GM21360 (cell line): ENCODE results near the gene KRT5.
"Not testable (repeated sequence)": the region's sequence is repeated elsewhere in the genome, so short reads cannot be mapped to it uniquely, and the experiment has no call there.

Experiments used
- ATAC-seq: cut with Tn5 transposase; IDR thresholded peaks from one replicate; pipeline ENCODE4 v1.9.1; 2021; ENCODE audit warnings: mild to moderate bottlenecking, moderate library complexity; ENCODE audit not compliant: unreplicated experiment

Gene KRT5

DNA sequence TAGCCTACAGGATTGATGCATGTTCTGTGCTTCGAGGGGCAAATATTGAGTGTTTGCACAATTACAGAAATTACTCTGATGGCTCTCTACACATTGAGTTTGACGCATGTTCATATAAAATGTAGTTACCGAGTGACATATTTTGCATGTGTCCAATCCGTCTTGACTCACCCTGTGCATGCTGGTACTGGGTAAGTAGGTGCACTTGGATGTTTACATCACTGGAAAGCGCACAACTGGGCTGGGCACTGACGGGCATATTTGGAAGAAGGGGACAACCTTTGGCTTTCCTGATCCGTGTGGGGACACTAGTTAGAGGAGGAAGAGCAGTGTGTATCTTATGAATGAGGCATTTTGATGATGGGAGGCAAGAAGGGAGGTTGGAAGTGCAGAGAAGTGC is 22.2 kb downstream of the KRT5 start:
- no peak for ATAC-seq

GRCh38 chr12:52496590-52497071 is 23.6 kb downstream of the KRT5 start:
- ATAC-seq: no peak

GRCh38 chr12:52496054-52496453 is 24.1 kb downstream of the KRT5 start:
- no peak for ATAC-seq

GRCh38 chr12:52495389-52495788 is 24.8 kb downstream of the KRT5 start:
- ATAC-seq: no peak

- no peak for ATAC-seq
Measured at GRCh38 chr12:52494518-52494917, 25.7 kb downstream of the KRT5 start.

GRCh38 chr12:52494100-52494499 is 26.1 kb downstream of the KRT5 start:
- no peak for ATAC-seq

DNA sequence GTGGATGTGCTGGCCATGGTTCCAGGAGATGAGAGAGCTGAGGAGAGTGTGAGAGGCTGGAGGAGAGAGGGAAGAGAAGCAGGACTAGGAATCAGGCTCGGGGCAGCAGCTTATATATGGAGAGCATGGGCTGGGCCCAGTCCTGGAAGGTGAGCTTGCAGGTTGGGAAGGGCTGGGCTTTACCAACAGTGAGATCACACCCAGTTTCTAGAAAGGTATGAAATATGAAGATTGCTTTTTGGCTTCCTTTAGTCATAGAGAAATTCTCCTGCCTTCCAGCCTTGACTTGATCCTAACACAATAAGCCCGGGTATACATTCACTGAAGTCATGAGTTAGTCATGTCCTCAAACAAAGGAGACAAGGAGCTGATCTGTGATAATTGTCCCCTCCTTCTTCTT is 27.0 kb downstream of the KRT5 start, which contains the start of gene KRT6A:
Gene KRT6A (minus strand): TSS at position 86 of the 400 bp plus-strand sequence. CDS start 69 bp downstream, at position 17.
- no peak for ATAC-seq

DNA sequence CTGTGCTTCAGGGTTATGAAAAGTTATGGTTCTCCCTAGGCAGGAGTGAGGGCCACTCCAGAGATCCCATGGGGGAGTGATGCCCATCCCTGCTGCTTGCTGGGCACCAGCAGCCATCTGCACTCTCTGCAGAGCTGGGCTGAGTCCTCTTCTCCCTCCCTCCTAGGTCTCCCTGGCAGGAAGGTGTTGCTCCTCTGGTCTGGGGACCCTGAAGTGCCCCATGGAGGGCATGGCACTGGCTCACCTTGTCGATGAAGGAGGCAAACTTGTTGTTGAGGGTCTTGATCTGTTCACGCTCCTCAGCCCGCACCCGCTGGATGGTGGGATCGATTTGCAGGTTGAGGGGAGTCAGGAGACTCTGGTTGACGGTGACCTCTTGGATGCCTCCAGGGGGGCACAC is 27.8 kb downstream of the KRT5 start:
- not testable (repeated sequence) for ATAC-seq

- not testable (repeated sequence) for ATAC-seq
Measured at GRCh38 chr12:52491495-52491894, 28.7 kb downstream of the KRT5 start.

DNA sequence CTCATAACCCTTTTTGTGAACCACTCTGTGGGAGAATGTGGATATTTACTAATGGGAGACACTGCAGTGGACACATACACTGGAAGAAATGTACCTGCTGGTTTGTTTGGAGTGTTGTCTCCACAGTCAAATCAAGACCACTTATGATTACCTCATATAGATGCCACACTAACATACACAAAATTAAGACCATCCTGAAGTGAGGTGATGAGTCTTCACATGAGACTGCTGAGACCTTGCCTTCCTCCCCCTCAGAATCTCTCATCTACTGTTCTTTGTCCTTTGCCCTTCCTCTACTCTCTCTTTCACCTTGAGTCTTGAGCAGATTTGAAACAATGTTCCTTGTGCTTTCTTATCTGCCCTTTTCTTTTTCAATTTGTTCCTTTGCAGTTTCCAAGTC is 31.5 kb downstream of the KRT5 start:
- no peak for ATAC-seq

DNA sequence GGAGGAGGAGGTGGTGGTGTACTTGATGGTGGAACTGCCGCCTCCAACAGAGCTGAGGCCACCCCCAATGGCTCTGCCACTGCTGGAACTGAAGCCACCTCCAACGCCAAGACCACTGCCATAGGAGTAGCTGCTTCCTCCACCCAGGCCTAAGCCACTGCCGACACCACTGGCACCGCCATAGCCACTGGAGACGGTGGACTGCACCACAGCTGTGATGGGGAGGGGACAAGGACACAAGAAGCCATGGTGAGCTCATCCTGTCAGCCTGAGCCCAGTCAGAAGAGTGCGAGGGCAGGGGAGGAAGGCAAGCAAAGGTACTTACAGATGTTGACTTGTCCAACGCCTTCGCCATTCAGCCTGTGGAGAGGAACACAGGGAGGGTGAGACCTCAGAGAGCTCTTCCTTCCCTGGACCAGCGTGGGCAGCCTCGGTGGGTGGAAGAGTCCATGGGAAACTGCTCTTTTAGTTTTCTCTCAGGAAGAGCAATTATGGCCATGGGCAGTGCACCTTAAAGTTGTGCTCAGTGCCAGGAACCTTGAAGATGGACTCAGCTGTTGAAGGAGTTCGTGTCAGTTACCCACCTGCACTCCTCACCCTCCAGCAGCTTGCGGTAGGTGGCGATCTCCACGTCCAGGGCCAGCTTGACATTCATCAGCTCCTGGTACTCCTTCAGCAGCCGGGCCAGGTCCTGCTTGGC is 32.3 kb downstream of the KRT5 start:
- not testable (repeated sequence) for ATAC-seq

DNA sequence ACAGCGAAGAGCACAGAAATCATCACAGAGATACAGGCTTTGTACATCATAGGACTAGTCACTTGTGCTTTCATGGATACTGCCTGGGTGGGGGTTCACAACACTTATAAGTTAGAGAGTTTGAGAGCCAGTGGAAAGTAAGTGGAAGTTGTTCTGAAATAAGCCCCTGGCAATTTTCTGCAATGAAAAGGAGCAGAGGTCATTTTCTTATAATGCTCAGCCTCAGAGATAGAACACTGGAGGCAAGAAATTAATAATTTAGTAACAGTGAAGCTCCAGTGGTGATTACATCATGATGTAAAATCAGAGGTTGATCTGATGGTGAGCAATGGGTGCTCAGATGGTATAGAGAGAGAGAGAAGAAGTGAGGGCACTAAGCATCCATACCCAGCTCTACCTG is 33.0 kb downstream of the KRT5 start:
- ATAC-seq: no peak

- no peak for ATAC-seq
Measured at GRCh38 chr12:52486166-52487105, 33.8 kb downstream of the KRT5 start.

DNA sequence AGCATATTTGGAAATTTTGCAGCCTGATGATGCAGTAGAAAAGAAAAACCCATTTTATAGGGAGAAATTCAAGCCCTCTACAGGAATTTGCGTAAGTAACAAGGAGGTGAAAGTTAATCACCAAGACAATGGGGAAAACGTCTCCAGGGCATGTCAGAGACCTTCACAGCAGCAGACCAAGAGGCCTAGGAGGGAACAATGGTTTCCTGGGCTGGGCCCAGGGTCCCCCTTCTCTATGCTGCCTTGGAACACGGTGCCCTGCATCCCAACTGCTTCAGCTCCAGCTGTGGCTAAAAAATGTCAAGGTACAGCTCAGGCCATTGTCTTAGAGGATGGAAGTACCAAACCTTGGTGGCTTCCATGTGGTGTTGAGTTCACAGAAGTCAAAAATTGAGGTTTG is 40.1 kb downstream of the KRT5 start:
- ATAC-seq: no peak

DNA sequence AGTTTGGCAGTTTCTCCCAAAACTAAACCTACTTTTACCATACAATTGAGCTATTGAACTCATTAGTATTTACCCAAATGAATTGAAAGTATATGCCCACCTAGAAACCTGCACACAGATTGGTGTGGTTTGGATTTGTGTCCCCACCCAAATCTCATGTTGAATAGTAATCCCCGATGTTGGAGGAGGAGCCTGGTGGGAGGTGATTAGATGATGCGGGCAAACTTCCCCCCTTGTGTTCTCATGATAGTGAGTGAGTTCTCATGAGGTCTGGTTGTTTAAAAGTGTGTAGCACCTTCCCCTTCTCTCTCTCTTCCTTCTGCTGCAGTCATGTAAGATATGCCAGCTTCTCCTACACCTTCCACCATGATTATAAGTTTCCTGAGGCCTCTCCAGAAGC is 42.5 kb downstream of the KRT5 start:
- no peak for ATAC-seq

DNA sequence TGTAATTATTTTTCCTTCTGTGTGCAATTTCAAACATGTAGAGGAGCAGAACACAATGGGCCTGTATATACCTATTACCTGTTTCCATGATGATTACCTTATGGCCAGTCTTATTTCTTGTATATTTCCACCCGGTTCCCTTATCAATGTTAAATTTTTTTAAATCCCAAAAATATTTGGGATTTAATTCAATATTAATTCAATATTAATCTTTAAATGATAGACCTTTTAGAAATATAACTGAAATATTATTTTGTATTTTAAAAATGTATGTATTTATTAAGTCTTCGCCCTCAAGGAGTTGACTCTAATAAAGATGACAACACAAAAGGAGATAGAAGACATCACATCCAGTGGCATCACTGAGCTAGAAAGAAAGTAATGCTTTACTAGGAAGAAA is 46.0 kb downstream of the KRT5 start:
- ATAC-seq: no peak

- no peak for ATAC-seq
Measured at GRCh38 chr12:52473768-52474167, 46.4 kb downstream of the KRT5 start, which contains the start of gene KRT6C. TSS of gene KRT6C (minus strand) at chr12:52473805. CDS start at chr12:52473737, 68 bp downstream.

GRCh38 chr12:52469853-52470252 is 50.3 kb downstream of the KRT5 start:
- ATAC-seq: no peak

DNA sequence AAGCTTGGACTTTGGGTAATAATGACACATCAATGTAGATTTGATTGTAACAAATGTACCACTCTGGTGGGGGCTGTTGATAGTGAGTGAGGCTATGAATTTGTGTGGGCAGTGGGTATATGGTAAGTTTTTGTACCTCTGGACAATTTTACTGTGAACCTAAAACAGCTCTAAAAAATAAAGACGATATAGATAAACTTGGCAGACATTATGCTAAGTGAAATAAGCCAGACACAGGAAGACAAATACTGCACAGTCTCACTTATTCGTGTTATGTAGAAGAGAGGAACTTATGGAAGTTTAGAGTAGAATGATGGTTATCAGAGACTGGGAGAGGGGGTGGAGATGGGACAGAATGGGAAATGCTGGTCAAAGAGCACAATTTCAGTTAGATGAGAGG is 55.3 kb downstream of the KRT5 start:
- ATAC-seq: no peak
